Right renal pelvis (tissue), 4 donors: ENCODE measurements around the gene MYL6. TPM values are rescaled to one million over a fixed set of nuclear protein-coding genes. Genes with fewer than 3 reads are reported as not detected.
"Not testable (repeated sequence)": the region's sequence is repeated elsewhere in the genome, so short reads cannot be mapped to it uniquely, and the experiment has no call there.

ENCODE experiments used
- DNase-seq, 4 donors: peaks; one replicate each; pipeline ENCODE4 v3.0.0-alpha.2; 2013; ENCODE audit warnings: low read depth in 4 of 4, low spot score in 3 of 4, missing footprints in 1 of 4
- polyA plus RNA-seq, 4 donors: library from polyadenylated mRNA; unstranded; fragments of 120-200 nt; gene quantifications; one replicate each; pipeline ENCODE4 v1.2.1, GENCODE V29; 2013; ENCODE audit not compliant: insufficient read length in 4 of 4

The MYL6 gene
- polyA plus RNA-seq, 4 donors, result 1,704 to 1,897 (median 1,779) TPM

GRCh38 chr12:56188778-56189098 is 30.6 kb downstream of the MYL6 start:
- no peak for DNase-seq

GRCh38 chr12:56189099-56189917 is 31.1 kb downstream of the MYL6 start, which contains the start of gene SMARCC2:
Gene SMARCC2 (minus strand): TSS chr12:56189483. CDS start chr12:56189461, 22 bp downstream.
- DNase-seq, result peak; percentile 76 to 82 (median 80)

- DNase-seq, result peak; percentile 86 to 90 (median 88)
Observed at GRCh38 chr12:56189918-56190694, 31.9 kb downstream of the MYL6 start.

GRCh38 chr12:56190695-56191155 is 32.6 kb downstream of the MYL6 start:
- DNase-seq, result no peak

GRCh38 chr12:56192582-56192981 is 34.4 kb downstream of the MYL6 start:
- no peak for DNase-seq

GRCh38 chr12:56193025-56193578 is 34.9 kb downstream of the MYL6 start:
- DNase-seq, result peak; percentile 69 to 81 (median 76)

- not testable (repeated sequence) for DNase-seq
Observed at GRCh38 chr12:56196818-56197550, 38.8 kb downstream of the MYL6 start.

- no peak for DNase-seq
Observed at GRCh38 chr12:56197921-56198635, 39.9 kb downstream of the MYL6 start.

GRCh38 chr12:56198836-56199235 is 40.7 kb downstream of the MYL6 start:
- DNase-seq, result no peak

- DNase-seq, result no peak
Observed at GRCh38 chr12:56202366-56202765, 44.2 kb downstream of the MYL6 start.

GRCh38 chr12:56202838-56203237 is 44.7 kb downstream of the MYL6 start:
- DNase-seq, result no peak

GRCh38 chr12:56204275-56204674 is 46.1 kb downstream of the MYL6 start:
- DNase-seq, result no peak

GRCh38 chr12:56205445-56205844 is 47.3 kb downstream of the MYL6 start:
- DNase-seq, result no peak

GRCh38 chr12:56206452-56207166 is 48.5 kb downstream of the MYL6 start:
- DNase-seq, result no peak

- no peak for DNase-seq
Observed at GRCh38 chr12:56208006-56208405, 49.8 kb downstream of the MYL6 start.
